ENCODE results near the gene ROBO3. TPM values are rescaled to one million over a fixed set of nuclear protein-coding genes. Genes with fewer than 3 reads are reported as not detected.

Gene ROBO3
- total RNA-seq, 1 experiment from 2014 or later = 30.7 TPM

DNA sequence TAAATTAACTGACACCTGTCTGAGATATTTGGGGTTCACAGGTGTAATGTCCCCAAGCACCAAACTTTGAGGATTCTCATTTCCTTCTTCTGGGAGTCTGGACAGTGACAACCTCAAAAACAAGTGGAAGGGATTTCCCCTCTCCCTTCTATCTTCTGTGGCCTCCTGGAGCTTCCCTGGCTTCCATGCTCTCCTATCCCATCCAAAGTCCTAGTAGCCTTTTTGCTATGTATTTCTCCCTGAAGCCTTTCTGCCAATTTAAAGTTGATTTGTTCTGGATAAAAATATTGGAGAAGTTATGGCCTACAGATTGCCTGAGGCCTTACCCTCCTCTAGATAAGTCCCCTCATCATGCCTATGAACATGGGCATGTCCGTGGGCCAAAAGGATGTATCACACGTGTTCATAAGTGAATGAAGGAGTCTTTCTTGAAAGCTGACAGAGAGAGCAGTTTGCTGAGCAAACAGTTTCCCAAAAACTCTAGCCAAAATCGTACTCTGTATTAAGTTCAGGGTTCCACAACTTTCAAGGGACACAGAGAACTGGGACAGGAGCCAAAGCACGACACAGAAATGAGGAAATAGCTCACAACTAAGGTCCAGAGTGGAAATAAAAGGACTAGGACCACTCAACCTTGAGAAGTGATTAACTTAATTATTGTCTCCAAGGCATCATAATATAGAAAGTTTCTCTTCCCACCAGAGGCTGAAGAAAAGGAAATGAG lies 63.9 kb downstream of the ROBO3 start:
- ATAC-seq (no peak), DNase-seq (ENCODE audit: low read depth, low spot score) (no peak)
- Histone ChIP-seq H4K20me1 (ENCODE audit: insufficient read depth) (no peaks in the 10 kb centered on the region), H3K9ac (ENCODE audit: low read length) (no peak overlapping the region), H3K79me2 (ENCODE audit: insufficient read depth, low read length) (no peaks in the 10 kb centered on the region), H3K27ac (ENCODE audit: low read depth, low read length) (no peak overlapping the region), H3K4me1 (ENCODE audit: control insufficient read depth in 1 of 2, insufficient read depth in 2 of 2, low read length in 2 of 2) (no peaks in the 10 kb centered on the region), H3K4me2 (ENCODE audit: low read length) (no peak overlapping the region), H3K9me3 (ENCODE audit: control insufficient read depth in 1 of 2, insufficient read depth in 1 of 2, low read depth in 1 of 2, low read length in 2 of 2) (no peaks in the 10 kb centered on the region), H3K9me2 (ENCODE audit: insufficient read depth) (no peaks in the 10 kb centered on the region), H3K36me3 (ENCODE audit: control insufficient read depth in 1 of 2, insufficient read depth in 2 of 2, low read length in 2 of 2) (no peaks in the 10 kb centered on the region), H3K4me3 (replicated peaks in 1 of 2; ENCODE audit: low read depth in 1 of 2, low read length in 2 of 2) (no peak overlapping the region), H3K27me3 (ENCODE audit: insufficient read depth, low read length) (no peaks in the 10 kb centered on the region), H2AFZ (ENCODE audit: low read depth, low read length, poor library complexity, severe bottlenecking) (no peak overlapping the region)
- TF ChIP-seq EZH2phosphoT487 (IDR thresholded peaks at IDR 0.05; ENCODE audit: borderline replicate concordance) (no peak), CBX3 (IDR thresholded peaks at IDR 0.05; ENCODE audit: low read depth) (no peak), RAD21 (IDR thresholded peaks at IDR 0.05; ENCODE audit: low read depth) (no peak), EZH2 (IDR thresholded peaks at IDR 0.05) (no peak), SP1 (IDR thresholded peaks at IDR 0.05; ENCODE audit: low read depth) (no peak), JUND (IDR thresholded peaks at IDR 0.05) (no peak), YY1 (IDR thresholded peaks at IDR 0.05; ENCODE audit: extremely low read depth, insufficient replicate concordance, low read depth, low read length) (no peak), SIN3A (IDR thresholded peaks at IDR 0.05; ENCODE audit: low read depth) (no peak), SRF (IDR thresholded peaks at IDR 0.05; ENCODE audit: low read depth) (no peak), EGR1 (IDR thresholded peaks at IDR 0.05; ENCODE audit: low read depth) (no peak), FOSL1 (IDR thresholded peaks at IDR 0.05; ENCODE audit: low read depth) (no peak), POLR2A (IDR thresholded peaks at IDR 0.05; ENCODE audit: borderline replicate concordance, extremely low read depth, insufficient read depth, insufficient read length) (no peak), ELF1 (IDR thresholded peaks at IDR 0.05; ENCODE audit: borderline replicate concordance, low read depth) (no peak), TCF7L2 (IDR thresholded peaks at IDR 0.05; ENCODE audit: borderline replicate concordance, extremely low read depth, insufficient read depth, insufficient read length) (no peak), ZFX (IDR thresholded peaks at IDR 0.05) (no peak)
- TF ChIP-seq, protein P1, sequence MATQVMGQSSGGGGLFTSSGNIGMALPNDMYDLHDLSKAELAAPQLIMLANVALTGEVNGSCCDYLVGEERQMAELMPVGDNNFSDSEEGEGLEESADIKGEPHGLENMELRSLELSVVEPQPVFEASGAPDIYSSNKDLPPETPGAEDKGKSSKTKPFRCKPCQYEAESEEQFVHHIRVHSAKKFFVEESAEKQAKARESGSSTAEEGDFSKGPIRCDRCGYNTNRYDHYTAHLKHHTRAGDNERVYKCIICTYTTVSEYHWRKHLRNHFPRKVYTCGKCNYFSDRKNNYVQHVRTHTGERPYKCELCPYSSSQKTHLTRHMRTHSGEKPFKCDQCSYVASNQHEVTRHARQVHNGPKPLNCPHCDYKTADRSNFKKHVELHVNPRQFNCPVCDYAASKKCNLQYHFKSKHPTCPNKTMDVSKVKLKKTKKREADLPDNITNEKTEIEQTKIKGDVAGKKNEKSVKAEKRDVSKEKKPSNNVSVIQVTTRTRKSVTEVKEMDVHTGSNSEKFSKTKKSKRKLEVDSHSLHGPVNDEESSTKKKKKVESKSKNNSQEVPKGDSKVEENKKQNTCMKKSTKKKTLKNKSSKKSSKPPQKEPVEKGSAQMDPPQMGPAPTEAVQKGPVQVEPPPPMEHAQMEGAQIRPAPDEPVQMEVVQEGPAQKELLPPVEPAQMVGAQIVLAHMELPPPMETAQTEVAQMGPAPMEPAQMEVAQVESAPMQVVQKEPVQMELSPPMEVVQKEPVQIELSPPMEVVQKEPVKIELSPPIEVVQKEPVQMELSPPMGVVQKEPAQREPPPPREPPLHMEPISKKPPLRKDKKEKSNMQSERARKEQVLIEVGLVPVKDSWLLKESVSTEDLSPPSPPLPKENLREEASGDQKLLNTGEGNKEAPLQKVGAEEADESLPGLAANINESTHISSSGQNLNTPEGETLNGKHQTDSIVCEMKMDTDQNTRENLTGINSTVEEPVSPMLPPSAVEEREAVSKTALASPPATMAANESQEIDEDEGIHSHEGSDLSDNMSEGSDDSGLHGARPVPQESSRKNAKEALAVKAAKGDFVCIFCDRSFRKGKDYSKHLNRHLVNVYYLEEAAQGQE (IDR thresholded peaks at IDR 0.05; ENCODE audit: low read depth) = no peak
- TF ChIP-seq, protein P2, sequence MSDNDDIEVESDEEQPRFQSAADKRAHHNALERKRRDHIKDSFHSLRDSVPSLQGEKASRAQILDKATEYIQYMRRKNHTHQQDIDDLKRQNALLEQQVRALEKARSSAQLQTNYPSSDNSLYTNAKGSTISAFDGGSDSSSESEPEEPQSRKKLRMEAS (IDR thresholded peaks at IDR 0.05) = no peak
- TF ChIP-seq, protein P3, sequence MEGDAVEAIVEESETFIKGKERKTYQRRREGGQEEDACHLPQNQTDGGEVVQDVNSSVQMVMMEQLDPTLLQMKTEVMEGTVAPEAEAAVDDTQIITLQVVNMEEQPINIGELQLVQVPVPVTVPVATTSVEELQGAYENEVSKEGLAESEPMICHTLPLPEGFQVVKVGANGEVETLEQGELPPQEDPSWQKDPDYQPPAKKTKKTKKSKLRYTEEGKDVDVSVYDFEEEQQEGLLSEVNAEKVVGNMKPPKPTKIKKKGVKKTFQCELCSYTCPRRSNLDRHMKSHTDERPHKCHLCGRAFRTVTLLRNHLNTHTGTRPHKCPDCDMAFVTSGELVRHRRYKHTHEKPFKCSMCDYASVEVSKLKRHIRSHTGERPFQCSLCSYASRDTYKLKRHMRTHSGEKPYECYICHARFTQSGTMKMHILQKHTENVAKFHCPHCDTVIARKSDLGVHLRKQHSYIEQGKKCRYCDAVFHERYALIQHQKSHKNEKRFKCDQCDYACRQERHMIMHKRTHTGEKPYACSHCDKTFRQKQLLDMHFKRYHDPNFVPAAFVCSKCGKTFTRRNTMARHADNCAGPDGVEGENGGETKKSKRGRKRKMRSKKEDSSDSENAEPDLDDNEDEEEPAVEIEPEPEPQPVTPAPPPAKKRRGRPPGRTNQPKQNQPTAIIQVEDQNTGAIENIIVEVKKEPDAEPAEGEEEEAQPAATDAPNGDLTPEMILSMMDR (IDR thresholded peaks at IDR 0.05 in 2 of 3, conservative IDR thresholded peaks at IDR 0.05 in 1 of 3; ENCODE audit: borderline replicate concordance in 1 of 3, insufficient read depth in 1 of 3, low read depth in 2 of 3, low read length in 2 of 3) = no peak
- TF ChIP-seq, protein P4, sequence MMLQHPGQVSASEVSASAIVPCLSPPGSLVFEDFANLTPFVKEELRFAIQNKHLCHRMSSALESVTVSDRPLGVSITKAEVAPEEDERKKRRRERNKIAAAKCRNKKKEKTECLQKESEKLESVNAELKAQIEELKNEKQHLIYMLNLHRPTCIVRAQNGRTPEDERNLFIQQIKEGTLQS (IDR thresholded peaks at IDR 0.05) = no peak
- TF ChIP-seq, protein P5, sequence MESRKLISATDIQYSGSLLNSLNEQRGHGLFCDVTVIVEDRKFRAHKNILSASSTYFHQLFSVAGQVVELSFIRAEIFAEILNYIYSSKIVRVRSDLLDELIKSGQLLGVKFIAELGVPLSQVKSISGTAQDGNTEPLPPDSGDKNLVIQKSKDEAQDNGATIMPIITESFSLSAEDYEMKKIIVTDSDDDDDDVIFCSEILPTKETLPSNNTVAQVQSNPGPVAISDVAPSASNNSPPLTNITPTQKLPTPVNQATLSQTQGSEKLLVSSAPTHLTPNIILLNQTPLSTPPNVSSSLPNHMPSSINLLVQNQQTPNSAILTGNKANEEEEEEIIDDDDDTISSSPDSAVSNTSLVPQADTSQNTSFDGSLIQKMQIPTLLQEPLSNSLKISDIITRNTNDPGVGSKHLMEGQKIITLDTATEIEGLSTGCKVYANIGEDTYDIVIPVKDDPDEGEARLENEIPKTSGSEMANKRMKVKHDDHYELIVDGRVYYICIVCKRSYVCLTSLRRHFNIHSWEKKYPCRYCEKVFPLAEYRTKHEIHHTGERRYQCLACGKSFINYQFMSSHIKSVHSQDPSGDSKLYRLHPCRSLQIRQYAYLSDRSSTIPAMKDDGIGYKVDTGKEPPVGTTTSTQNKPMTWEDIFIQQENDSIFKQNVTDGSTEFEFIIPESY (IDR thresholded peaks at IDR 0.05; ENCODE audit: extremely low read depth, insufficient replicate concordance, low read length) = no peak
- RAD21 ChIA-PET (ENCODE audit: low non-redundant PET in 1 of 2, low total read pairs in 2 of 2, uncharacterized antibody in 2 of 2, unreplicated experiment in 2 of 2) = no interaction called here
- CTCF ChIA-PET = no interaction called here
- no TSS peak for BruUV-seq (replicated peaks)
- intact Hi-C loops (cut with micrococcal nuclease) = no loop called here
- POLR2A ChIA-PET = no interaction called here
